HG03108 (cell line): ENCODE measurements around the gene HS3ST2.

ENCODE experiments used
- ATAC-seq: cut with Tn5 transposase; IDR thresholded peaks from one replicate; pipeline ENCODE4 v1.9.1; 2021; ENCODE audit warnings: moderate library complexity; ENCODE audit not compliant: unreplicated experiment

Gene HS3ST2

GRCh38 chr16:22813948-22814710, at the start of gene HS3ST2:
TSS of gene HS3ST2 (plus strand) at chr16:22814162. CDS start at chr16:22814611, 449 bp downstream.
- ATAC-seq = no peak

GRCh38 chr16:22764662-22765327, 49.2 kb upstream of the HS3ST2 start:
- ATAC-seq = no peak

- no peak for ATAC-seq
Observed at GRCh38 chr16:22765479-22765878, 48.5 kb upstream of the HS3ST2 start.

GRCh38 chr16:22770866-22771265, 43.1 kb upstream of the HS3ST2 start:
- no peak for ATAC-seq

- ATAC-seq = no peak
Observed at GRCh38 chr16:22771551-22771950, 42.4 kb upstream of the HS3ST2 start.

- no peak for ATAC-seq
Observed at GRCh38 chr16:22775220-22775922, 38.6 kb upstream of the HS3ST2 start.

GRCh38 chr16:22781480-22781879, 32.5 kb upstream of the HS3ST2 start:
- no peak for ATAC-seq

- ATAC-seq = no peak
Observed at GRCh38 chr16:22782314-22782713, 31.6 kb upstream of the HS3ST2 start.

GRCh38 chr16:22784690-22785214, 29.2 kb upstream of the HS3ST2 start:
- ATAC-seq = no peak

GRCh38 chr16:22785552-22785951, 28.4 kb upstream of the HS3ST2 start:
- ATAC-seq = no peak

GRCh38 chr16:22786284-22786683, 27.7 kb upstream of the HS3ST2 start:
- no peak for ATAC-seq

- no peak for ATAC-seq
Observed at GRCh38 chr16:22786691-22787090, 27.3 kb upstream of the HS3ST2 start.

- ATAC-seq = no peak
Observed at GRCh38 chr16:22787466-22788192, 26.3 kb upstream of the HS3ST2 start.

GRCh38 chr16:22788193-22788530, 25.8 kb upstream of the HS3ST2 start:
- no peak for ATAC-seq

- ATAC-seq = no peak
Observed at GRCh38 chr16:22789281-22789945, 24.5 kb upstream of the HS3ST2 start.

- ATAC-seq = no peak
Observed at GRCh38 chr16:22797551-22797950, 16.4 kb upstream of the HS3ST2 start.

GRCh38 chr16:22799113-22799512, 14.8 kb upstream of the HS3ST2 start:
- no peak for ATAC-seq

GRCh38 chr16:22804893-22805292, 9.1 kb upstream of the HS3ST2 start:
- no peak for ATAC-seq

GRCh38 chr16:22805326-22805725, 8.6 kb upstream of the HS3ST2 start:
- no peak for ATAC-seq

GRCh38 chr16:22806811-22807210, 7.2 kb upstream of the HS3ST2 start:
- no peak for ATAC-seq

GRCh38 chr16:22810226-22810625, 3.7 kb upstream of the HS3ST2 start:
- no peak for ATAC-seq
